Adipocyte (in vitro differentiated cells): Measurements from ENCODE around the gene CNOT4.
A peak's percentile ranks its signal among the peaks of the same experiment; 100 is the strongest.

ENCODE experiments used
- DNase-seq: peaks from one replicate; pipeline ENCODE4 v3.0.0-alpha.2; 2015; ENCODE audit warnings: low read depth
- H3K27me3 ChIP-seq: replicated peaks from 2 replicates; pipeline ENCODE4 v1.7.0; 2013; ENCODE audit warnings: mild to moderate bottlenecking, low read length, moderate library complexity; ENCODE audit not compliant: control insufficient read depth, insufficient read depth
- H3K36me3 ChIP-seq: 2 replicates; pipeline ENCODE4 v1.7.0; 2013; ENCODE audit warnings: low read length, mild to moderate bottlenecking, moderate library complexity; ENCODE audit not compliant: control insufficient read depth, insufficient read depth, severe bottlenecking
- H3K4me1 ChIP-seq: 2 replicates; pipeline ENCODE4 v1.7.0; 2013; ENCODE audit warnings: mild to moderate bottlenecking, low read length, moderate library complexity; ENCODE audit not compliant: control insufficient read depth, insufficient read depth
- H3K4me3 ChIP-seq: 2 replicates; pipeline ENCODE4 v1.7.0; 2013; ENCODE audit warnings: mild to moderate bottlenecking, low read length, moderate library complexity
- H3K9ac ChIP-seq: 2 replicates; pipeline ENCODE4 v1.7.0; 2013; ENCODE audit warnings: mild to moderate bottlenecking, low read length, moderate library complexity
- H3K9me3 ChIP-seq: 2 replicates; pipeline ENCODE4 v1.7.0; 2013; ENCODE audit warnings: mild to moderate bottlenecking, low read length, moderate library complexity; ENCODE audit not compliant: control insufficient read depth

The CNOT4 gene

DNA sequence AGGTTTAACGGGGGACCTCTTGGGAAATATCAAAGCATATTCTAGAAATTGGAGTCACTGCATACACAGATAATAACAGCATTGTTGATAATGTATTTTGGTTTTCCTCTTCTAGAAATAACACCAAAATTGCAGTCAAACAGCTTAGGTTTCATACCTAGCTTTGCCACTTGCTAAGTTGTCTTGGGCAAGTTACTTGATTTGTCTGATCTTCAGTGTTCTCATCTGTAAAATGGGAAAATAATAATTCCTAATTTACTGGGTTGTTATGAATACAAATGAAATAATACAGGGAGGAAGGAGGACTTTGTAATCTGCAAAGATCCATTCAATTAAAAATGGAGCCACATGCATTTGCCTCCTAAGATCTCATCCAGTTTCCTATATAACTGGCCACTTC lies 27.6 kb upstream of the CNOT4 start:
- DNase-seq: no peak
- Histone ChIP-seq H3K9ac (no peak overlapping the region), H3K4me1 (no peaks in the 10 kb centered on the region), H3K9me3 (no peaks in the 10 kb centered on the region), H3K36me3 (no peaks in the 10 kb centered on the region), H3K4me3 (no peak overlapping the region), H3K27me3 (no peaks in the 10 kb centered on the region)

GRCh38 chr7:135536150-135536549 lies 26.2 kb upstream of the CNOT4 start:
- Histone ChIP-seq H3K27me3 (no peaks in the 10 kb centered on the region), H3K9me3 (no peaks in the 10 kb centered on the region), H3K4me3 (no peak overlapping the region), H3K36me3 (no peaks in the 10 kb centered on the region), H3K4me1 (no peaks in the 10 kb centered on the region), H3K9ac (no peak overlapping the region)
- DNase-seq: peak; percentile 28

DNA sequence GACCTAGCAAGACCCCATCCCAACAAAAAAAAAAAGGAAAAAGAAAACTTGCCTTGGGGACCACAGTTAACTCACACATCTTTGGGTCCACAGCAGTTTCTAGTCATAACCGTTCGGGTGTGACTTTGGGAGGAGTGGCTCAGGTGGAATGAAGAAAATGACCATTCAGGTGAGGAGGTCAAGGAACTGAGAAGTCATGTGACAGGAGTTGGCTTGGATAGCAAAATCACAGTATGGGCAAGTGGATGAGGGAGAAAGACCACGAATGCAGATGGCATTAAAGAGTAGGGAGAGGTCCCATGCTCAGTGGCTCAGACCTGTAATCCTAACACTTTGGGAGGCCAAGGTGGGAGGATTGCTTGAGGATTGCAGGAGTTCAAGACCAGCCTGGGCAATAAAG lies 17.1 kb upstream of the CNOT4 start:
- no peak overlapping the region for H3K4me3 ChIP-seq
- no peaks in the 10 kb centered on the region for H3K4me1 ChIP-seq
- no peaks in the 10 kb centered on the region for H3K36me3 ChIP-seq
- H3K9me3 ChIP-seq: peaks cover 6% of the 10 kb centered on the region
- no peak overlapping the region for H3K9ac ChIP-seq
- H3K27me3 ChIP-seq: peaks cover 4% of the 10 kb centered on the region
- no peak for DNase-seq

- no peak overlapping the region for H3K4me3 ChIP-seq
- H3K36me3 ChIP-seq: no peaks in the 10 kb centered on the region
- peaks cover 6% of the 10 kb centered on the region for H3K9me3 ChIP-seq
- no peak overlapping the region for H3K9ac ChIP-seq
- no peaks in the 10 kb centered on the region for H3K4me1 ChIP-seq
- no peak for DNase-seq
- H3K27me3 ChIP-seq: peaks cover 4% of the 10 kb centered on the region
Observed at GRCh38 chr7:135525426-135525825, 15.5 kb upstream of the CNOT4 start.

DNA sequence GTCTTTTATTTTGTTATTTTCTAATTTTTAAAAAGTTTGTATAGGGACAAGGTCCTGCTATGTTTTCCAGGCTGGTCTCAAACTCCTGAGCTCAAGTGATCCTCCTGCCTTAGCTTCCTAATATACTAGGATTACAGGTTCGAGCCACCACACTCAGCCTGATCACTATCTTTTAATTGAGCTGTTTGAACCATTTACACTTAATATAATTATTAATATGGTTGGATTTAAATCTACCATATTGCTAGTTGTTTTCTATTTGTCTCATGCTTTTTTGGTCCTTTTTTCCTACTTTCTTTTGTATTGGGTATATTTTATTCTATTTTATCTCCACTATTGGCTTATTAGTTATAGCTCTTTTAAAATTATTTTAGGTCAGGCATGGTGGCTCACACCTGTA lies 13.2 kb upstream of the CNOT4 start:
- Histone ChIP-seq H3K4me3 (no peak overlapping the region), H3K36me3 (no peaks in the 10 kb centered on the region), H3K9ac (no peak overlapping the region), H3K27me3 (no peaks in the 10 kb centered on the region), H3K9me3 (peaks cover 6% of the 10 kb centered on the region), H3K4me1 (no peaks in the 10 kb centered on the region)
- no peak for DNase-seq

DNA sequence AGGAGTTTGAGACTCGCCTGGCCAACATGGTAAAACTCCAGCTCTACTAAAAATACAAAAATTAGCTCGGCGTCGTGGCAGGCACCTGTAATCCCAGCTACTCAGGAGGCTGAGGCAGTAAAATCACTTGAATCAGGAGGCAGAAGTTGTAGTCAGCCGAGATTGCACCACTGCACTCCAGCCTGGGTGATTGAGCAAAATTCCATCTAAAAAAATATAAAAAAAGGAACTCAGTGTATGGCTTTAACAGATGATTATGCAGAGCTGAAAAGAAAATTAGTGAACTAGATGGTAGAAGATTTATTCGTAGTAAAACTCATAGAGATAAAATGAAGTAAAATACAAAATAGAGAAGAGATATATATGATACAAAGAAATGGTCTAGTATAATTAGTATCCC lies 12.6 kb upstream of the CNOT4 start:
- H3K27me3 ChIP-seq: no peaks in the 10 kb centered on the region
- no peaks in the 10 kb centered on the region for H3K4me1 ChIP-seq

DNA sequence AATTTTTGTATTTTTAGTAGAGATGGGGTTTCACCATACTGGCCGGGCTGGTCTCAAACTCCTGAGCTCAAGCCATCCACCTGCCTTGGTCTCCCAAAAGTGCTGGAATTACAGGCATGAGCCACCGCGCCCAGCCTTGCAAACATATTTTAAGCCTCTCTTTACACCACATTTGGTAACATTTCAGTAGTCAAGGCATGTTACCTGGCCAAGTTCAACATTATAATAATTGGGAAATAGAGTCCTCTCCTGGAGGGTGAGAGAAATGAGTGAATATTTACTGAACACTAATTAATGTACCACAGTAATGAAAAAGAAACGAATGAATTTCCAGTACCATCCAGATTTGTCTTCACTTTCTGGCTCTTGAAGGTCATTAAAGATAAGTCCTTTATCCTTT lies 10.0 kb upstream of the CNOT4 start:
- H3K36me3 ChIP-seq: no peaks in the 10 kb centered on the region
- H3K27me3 ChIP-seq: no peaks in the 10 kb centered on the region
- H3K4me3 ChIP-seq: no peak overlapping the region
- H3K4me1 ChIP-seq: no peaks in the 10 kb centered on the region
- no peak overlapping the region for H3K9ac ChIP-seq
- H3K9me3 ChIP-seq: peaks cover 6% of the 10 kb centered on the region
- DNase-seq: no peak

More for the DNA sequence above, 12.6 kb upstream of the CNOT4 start:
- H3K9me3 ChIP-seq: peaks cover 6% of the 10 kb centered on the region
- no peaks in the 10 kb centered on the region for H3K36me3 ChIP-seq
- no peak for DNase-seq
- no peak overlapping the region for H3K9ac ChIP-seq
- no peak overlapping the region for H3K4me3 ChIP-seq

DNA sequence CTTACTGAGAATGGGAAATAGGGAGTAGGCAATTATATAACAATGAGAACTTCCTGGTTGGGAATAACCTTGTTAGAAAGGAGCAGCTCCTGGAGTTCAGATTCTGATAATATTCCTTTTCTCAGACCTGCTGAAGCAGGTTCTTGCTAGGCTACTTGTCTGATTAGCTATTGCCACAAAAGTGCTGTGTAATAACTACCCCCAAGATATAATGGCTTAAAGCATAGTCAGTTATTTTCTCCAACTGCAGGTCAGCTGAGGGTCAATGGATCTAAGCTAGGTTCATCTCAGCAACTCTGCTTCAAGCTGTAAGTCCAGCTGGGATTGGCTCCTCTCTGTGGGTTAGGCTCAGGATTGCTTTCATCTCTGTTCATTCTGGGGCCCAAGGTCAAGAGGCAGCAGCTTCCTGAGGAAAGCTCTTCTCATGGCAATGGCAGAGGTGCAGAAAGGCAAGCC lies 9.4 kb upstream of the CNOT4 start:
- Histone ChIP-seq H3K9me3 (peaks cover 6% of the 10 kb centered on the region), H3K4me3 (no peak overlapping the region), H3K27me3 (no peaks in the 10 kb centered on the region), H3K9ac (no peak overlapping the region), H3K4me1 (no peaks in the 10 kb centered on the region), H3K36me3 (no peaks in the 10 kb centered on the region)
- DNase-seq: no peak

DNA sequence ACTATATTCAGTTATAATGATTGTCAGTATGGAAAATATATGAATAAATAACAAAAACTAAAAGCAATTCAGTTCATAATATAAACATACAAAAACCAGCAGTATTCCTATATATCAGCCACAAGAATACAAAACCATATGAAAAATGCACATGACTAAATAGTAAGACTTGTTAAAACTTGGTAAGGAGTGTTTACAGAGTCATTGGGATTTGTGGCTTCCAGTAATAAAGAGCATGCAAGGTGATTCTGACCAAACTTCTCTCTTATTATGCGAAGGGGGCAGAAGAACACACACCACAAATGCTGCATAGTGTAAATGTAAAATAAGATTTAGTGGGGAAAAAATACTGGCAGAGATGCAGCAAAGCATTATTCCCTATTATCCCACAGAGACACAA lies 8.8 kb upstream of the CNOT4 start:
- Histone ChIP-seq H3K4me3 (no peak overlapping the region), H3K27me3 (no peaks in the 10 kb centered on the region), H3K36me3 (no peaks in the 10 kb centered on the region), H3K9me3 (peaks cover 6% of the 10 kb centered on the region), H3K4me1 (no peaks in the 10 kb centered on the region), H3K9ac (no peak overlapping the region)
- no peak for DNase-seq

DNA sequence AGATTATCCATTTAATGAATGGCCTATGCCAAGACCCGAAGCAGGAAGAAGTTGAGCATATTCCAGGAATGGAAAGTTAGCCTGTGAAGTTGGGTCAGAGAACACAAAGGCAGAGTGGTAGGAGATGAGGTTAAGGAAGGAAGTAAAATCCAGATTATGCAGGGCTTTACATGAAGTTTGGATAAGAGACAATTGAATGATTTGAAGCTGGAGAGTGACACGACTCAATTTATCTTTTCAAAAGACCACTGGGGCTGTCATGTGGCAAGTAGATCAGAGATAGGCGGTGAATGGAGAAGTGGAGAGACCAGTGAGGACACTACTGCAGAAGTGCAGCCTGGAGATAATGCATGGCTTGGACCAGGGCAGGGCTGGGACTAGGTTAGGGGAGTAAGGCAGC lies 7.2 kb upstream of the CNOT4 start:
- Histone ChIP-seq H3K9me3 (no peaks in the 10 kb centered on the region), H3K27me3 (no peaks in the 10 kb centered on the region), H3K4me1 (no peaks in the 10 kb centered on the region), H3K9ac (no peak overlapping the region), H3K36me3 (no peaks in the 10 kb centered on the region), H3K4me3 (no peak overlapping the region)
- no peak for DNase-seq

- Histone ChIP-seq H3K4me1 (peaks cover 5% of the 10 kb centered on the region), H3K36me3 (no peaks in the 10 kb centered on the region), H3K27me3 (no peaks in the 10 kb centered on the region), H3K4me3 (no peak overlapping the region), H3K9ac (no peak overlapping the region), H3K9me3 (no peaks in the 10 kb centered on the region)
- DNase-seq: no peak
Observed at GRCh38 chr7:135514856-135515255, 5.0 kb upstream of the CNOT4 start.

DNA sequence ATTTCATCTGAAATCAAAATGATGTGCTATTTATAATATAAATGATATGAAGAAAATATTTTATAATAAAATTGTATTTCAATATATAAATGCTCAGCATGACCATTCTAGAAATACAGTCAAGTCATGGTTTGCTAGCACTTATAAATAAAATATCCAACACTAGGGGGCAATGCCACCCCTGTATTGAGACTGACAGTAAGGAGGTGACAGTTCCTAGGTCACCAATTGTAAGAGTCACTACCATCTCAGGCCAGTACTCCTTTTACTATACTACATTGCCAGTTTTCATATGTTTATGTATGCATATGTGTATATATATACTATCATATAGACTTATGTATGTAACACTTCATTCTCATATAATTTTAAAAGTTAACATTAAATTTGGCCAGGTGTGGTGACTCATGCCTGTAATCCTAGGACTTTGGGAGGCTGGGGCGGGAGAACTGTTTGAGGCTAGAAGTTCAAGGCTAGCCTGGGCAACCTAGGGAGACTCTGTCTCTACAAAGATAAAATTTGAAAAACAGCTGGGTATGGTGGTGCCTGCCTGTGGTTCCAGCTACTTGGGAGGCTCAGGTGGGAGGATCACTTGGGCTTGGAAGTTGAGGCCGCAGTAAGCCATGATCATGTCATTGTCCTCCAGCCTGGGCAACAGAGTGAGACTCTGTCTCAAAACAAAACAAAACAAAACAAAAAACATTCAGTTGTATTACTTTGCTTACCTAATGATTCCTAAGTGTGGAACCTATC lies 2.4 kb upstream of the CNOT4 start:
- H3K4me1 ChIP-seq: peaks cover 17% of the 10 kb centered on the region
- H3K9me3 ChIP-seq: no peaks in the 10 kb centered on the region
- H3K27me3 ChIP-seq: no peaks in the 10 kb centered on the region
- H3K9ac ChIP-seq: no peak overlapping the region
- H3K36me3 ChIP-seq: no peaks in the 10 kb centered on the region
- no peak overlapping the region for H3K4me3 ChIP-seq
- DNase-seq: peak; percentile 67
